Measurements from ENCODE around the gene MYBPC2.
A peak's percentile ranks its signal among the peaks of the same experiment; 100 is the strongest.

Gene MYBPC2

GRCh38 chr19:50415661-50416033 is 17.0 kb upstream of the MYBPC2 start:
- Histone ChIP-seq H3K9ac (ENCODE audit: low read length) (peak overlapping the region; percentile 76; the same call in 1 of the 2 replicates), H2AFZ (ENCODE audit: low read length) (no peak overlapping the region), H3K79me2 (ENCODE audit: insufficient read depth, low read length) (peaks cover 6% of the 10 kb centered on the region), H3K4me2 (ENCODE audit: low read length) (peak overlapping the region; percentile 70), H3K27me3 (ENCODE audit: insufficient read depth, low read length) (no peaks in the 10 kb centered on the region), H3K9me3 (ENCODE audit: low read length) (no peaks in the 10 kb centered on the region), H4K20me1 (ENCODE audit: insufficient read depth, low read length) (no peaks in the 10 kb centered on the region), H3K27ac (ENCODE audit: low read depth, low read length, poor library complexity, severe bottlenecking) (peak overlapping the region; percentile 100), H3K4me3 (ENCODE audit: low read depth, low read length, poor library complexity, severe bottlenecking) (peak overlapping the region; percentile 47), H3K36me3 (ENCODE audit: insufficient read depth, low read length) (peaks cover 52% of the 10 kb centered on the region), H3K4me1 (ENCODE audit: insufficient read depth, low read length, severe bottlenecking) (peaks cover 51% of the 10 kb centered on the region), H3F3A (ENCODE audit: insufficient read depth, low read length) (no peaks in the 10 kb centered on the region; the same call in 1 of the 2 replicates), H3K9me2 (ENCODE audit: low read depth, low read length) (no peaks in the 10 kb centered on the region)
- TF ChIP-seq EZH2 (IDR thresholded peaks at IDR 0.05; ENCODE audit: borderline replicate concordance, low read length) (no peak), CTCF (IDR thresholded peaks at IDR 0.05; ENCODE audit: low read length) (no peak)

- Histone ChIP-seq H3K27ac (ENCODE audit: low read depth, low read length, poor library complexity, severe bottlenecking) (peak overlapping the region; percentile 100), H2AFZ (ENCODE audit: low read length) (no peak overlapping the region), H3K9me2 (ENCODE audit: low read depth, low read length) (no peaks in the 10 kb centered on the region), H3K4me2 (ENCODE audit: low read length) (peak overlapping the region; percentile 70), H4K20me1 (ENCODE audit: insufficient read depth, low read length) (no peaks in the 10 kb centered on the region), H3K27me3 (ENCODE audit: insufficient read depth, low read length) (no peaks in the 10 kb centered on the region), H3K79me2 (ENCODE audit: insufficient read depth, low read length) (peaks cover 10% of the 10 kb centered on the region), H3K9me3 (ENCODE audit: low read length) (no peaks in the 10 kb centered on the region), H3K4me3 (ENCODE audit: low read depth, low read length, poor library complexity, severe bottlenecking) (peak overlapping the region; percentile 4), H3K9ac (ENCODE audit: low read length) (peak overlapping the region; percentile 6; the same call in 1 of the 2 replicates), H3K4me1 (ENCODE audit: insufficient read depth, low read length, severe bottlenecking) (peaks cover 51% of the 10 kb centered on the region), H3F3A (ENCODE audit: insufficient read depth, low read length) (no peaks in the 10 kb centered on the region; the same call in 1 of the 2 replicates), H3K36me3 (ENCODE audit: insufficient read depth, low read length) (peaks cover 52% of the 10 kb centered on the region)
- TF ChIP-seq EZH2 (IDR thresholded peaks at IDR 0.05; ENCODE audit: borderline replicate concordance, low read length) (no peak), CTCF (IDR thresholded peaks at IDR 0.05; ENCODE audit: low read length) (no peak)
These were observed 16.4 kb upstream of the MYBPC2 start for GRCh38 chr19:50416034-50416977.

DNA sequence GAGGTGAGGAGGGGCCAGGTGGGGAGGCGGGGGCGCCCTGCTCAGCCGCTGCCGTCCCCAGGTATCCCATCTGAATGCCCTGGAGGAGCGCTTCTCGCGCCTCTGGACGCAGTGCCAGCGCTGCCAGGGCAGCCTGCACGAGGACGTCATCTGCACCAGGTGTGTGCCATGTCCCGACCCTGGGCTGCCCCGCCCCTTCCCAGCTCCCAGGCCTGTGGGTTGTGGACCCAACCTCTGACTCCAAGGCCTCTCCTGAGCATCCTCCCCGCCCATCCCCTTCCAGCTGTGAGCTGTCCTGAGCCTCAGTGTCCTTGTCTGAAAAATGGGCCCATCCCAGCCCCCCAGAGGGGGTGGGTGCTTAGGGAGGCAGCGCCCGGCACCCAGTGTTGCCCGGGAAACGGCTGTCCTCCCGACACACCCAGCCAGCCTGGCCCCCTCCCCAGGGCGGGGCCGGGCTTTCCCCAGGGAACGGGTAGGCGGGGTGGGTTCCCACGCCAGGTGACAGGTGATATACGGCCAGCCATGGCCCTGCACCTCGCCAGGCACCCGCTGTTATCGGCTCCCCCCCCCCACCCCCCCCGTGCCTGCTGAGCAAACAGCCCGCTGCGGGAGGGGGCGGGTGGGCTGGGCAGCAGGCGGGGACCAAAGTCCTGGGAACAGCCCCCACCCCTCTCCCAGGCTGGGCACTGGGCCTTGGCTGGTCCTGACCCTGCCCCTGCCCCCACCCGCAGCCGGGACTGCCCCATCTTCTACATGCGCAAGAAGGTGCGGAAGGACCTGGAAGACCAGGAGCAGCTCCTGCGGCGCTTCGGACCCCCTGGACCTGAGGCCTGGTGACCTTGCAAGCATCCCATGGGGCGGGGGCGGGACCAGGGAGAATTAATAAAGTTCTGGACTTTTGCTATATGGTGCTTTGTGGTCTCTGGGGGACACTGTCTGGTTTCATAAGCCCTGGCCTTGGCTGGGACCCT is 15.3 kb upstream of the MYBPC2 start:
- H3K9ac ChIP-seq (ENCODE audit: low read length), result peak overlapping the region; percentile 95; the same call in 1 of the 2 replicates
- TF ChIP-seq CTCF (IDR thresholded peaks at IDR 0.05; ENCODE audit: low read length) (no peak), EZH2 (IDR thresholded peaks at IDR 0.05; ENCODE audit: borderline replicate concordance, low read length) (no peak)
- no peaks in the 10 kb centered on the region for H3K9me2 ChIP-seq (ENCODE audit: low read depth, low read length)
- H4K20me1 ChIP-seq (ENCODE audit: insufficient read depth, low read length), result no peaks in the 10 kb centered on the region
- H3K4me1 ChIP-seq (ENCODE audit: insufficient read depth, low read length, severe bottlenecking), result peaks cover 59% of the 10 kb centered on the region
- H3K9me3 ChIP-seq (ENCODE audit: low read length), result no peaks in the 10 kb centered on the region
- H3F3A ChIP-seq (ENCODE audit: insufficient read depth, low read length), result no peaks in the 10 kb centered on the region; the same call in 1 of the 2 replicates
- H2AFZ ChIP-seq (ENCODE audit: low read length), result no peak overlapping the region
- peak overlapping the region; percentile 85 for H3K4me3 ChIP-seq (ENCODE audit: low read depth, low read length, poor library complexity, severe bottlenecking)
- peak overlapping the region; percentile 100 for H3K27ac ChIP-seq (ENCODE audit: low read depth, low read length, poor library complexity, severe bottlenecking)
- H3K4me2 ChIP-seq (ENCODE audit: low read length), result peak overlapping the region; percentile 78
- H3K36me3 ChIP-seq (ENCODE audit: insufficient read depth, low read length), result peaks cover 53% of the 10 kb centered on the region
- H3K79me2 ChIP-seq (ENCODE audit: insufficient read depth, low read length), result peaks cover 10% of the 10 kb centered on the region
- no peaks in the 10 kb centered on the region for H3K27me3 ChIP-seq (ENCODE audit: insufficient read depth, low read length)

All from OCI-LY1 (cell line).